HG03095 (cell line): ENCODE data around the gene FAS.

Experiments
- ATAC-seq: cut with Tn5 transposase; IDR thresholded peaks from one replicate; pipeline ENCODE4 v1.9.1; 2021; ENCODE audit warnings: moderate library complexity; ENCODE audit not compliant: unreplicated experiment

FAS gene

GRCh38 chr10:89032141-89032891 lies 41.7 kb downstream of the FAS start:
- no peak for ATAC-seq

- ATAC-seq: no peak
Measured at GRCh38 chr10:89035461-89035860, 44.9 kb downstream of the FAS start.

- no peak for ATAC-seq
Measured at GRCh38 chr10:89037096-89037495, 46.5 kb downstream of the FAS start.

- no peak for ATAC-seq
Measured at GRCh38 chr10:89042562-89042961, 52.0 kb downstream of the FAS start.

GRCh38 chr10:89043052-89043451 lies 52.5 kb downstream of the FAS start:
- no peak for ATAC-seq

GRCh38 chr10:89047397-89047796 lies 56.8 kb downstream of the FAS start:
- ATAC-seq: no peak

- ATAC-seq: no peak
Measured at GRCh38 chr10:89051593-89051992, 61.0 kb downstream of the FAS start.

GRCh38 chr10:89053555-89053954 lies 63.0 kb downstream of the FAS start:
- ATAC-seq: no peak

GRCh38 chr10:89055159-89055558 lies 64.6 kb downstream of the FAS start:
- ATAC-seq: no peak

GRCh38 chr10:89062861-89063260 lies 72.3 kb downstream of the FAS start:
- ATAC-seq: no peak

GRCh38 chr10:89063465-89063864 lies 72.9 kb downstream of the FAS start:
- no peak for ATAC-seq

GRCh38 chr10:89064748-89065147 lies 74.2 kb downstream of the FAS start:
- ATAC-seq: no peak
